GM19099 (cell line): ENCODE results near the gene IP6K1.

ENCODE experiments used
- POLR2A ChIP-seq: IDR thresholded peaks from 3 replicates; pipeline ENCODE4 v1.6.1; 2011; ENCODE audit warnings: low read depth; ENCODE audit not compliant: insufficient read length; ENCODE audit errors: extremely low read depth

IP6K1 gene

GRCh38 chr3:49714728-49715550, 71.4 kb downstream of the IP6K1 start:
- TF ChIP-seq POLR2A = no peak

GRCh38 chr3:49713336-49714105, 72.8 kb downstream of the IP6K1 start:
- no peak for TF ChIP-seq POLR2A

- TF ChIP-seq POLR2A = no peak
Measured at GRCh38 chr3:49712631-49713317, 73.6 kb downstream of the IP6K1 start.

- TF ChIP-seq POLR2A = no peak
Measured at GRCh38 chr3:49712166-49712565, 74.2 kb downstream of the IP6K1 start.

GRCh38 chr3:49711489-49711888, 74.9 kb downstream of the IP6K1 start:
- no peak for TF ChIP-seq POLR2A

GRCh38 chr3:49709852-49710251, 76.5 kb downstream of the IP6K1 start:
- no peak for TF ChIP-seq POLR2A

GRCh38 chr3:49707113-49707480, 79.2 kb downstream of the IP6K1 start:
- TF ChIP-seq POLR2A = no peak

- no peak for TF ChIP-seq POLR2A
Measured at GRCh38 chr3:49706456-49707112, 79.8 kb downstream of the IP6K1 start.

- no peak for TF ChIP-seq POLR2A
Measured at GRCh38 chr3:49705390-49705960, 80.9 kb downstream of the IP6K1 start.

GRCh38 chr3:49704629-49705028, 81.7 kb downstream of the IP6K1 start:
- TF ChIP-seq POLR2A = no peak

GRCh38 chr3:49703956-49704355, 82.4 kb downstream of the IP6K1 start:
- TF ChIP-seq POLR2A = no peak

GRCh38 chr3:49703443-49703927, 82.9 kb downstream of the IP6K1 start:
- no peak for TF ChIP-seq POLR2A

- no peak for TF ChIP-seq POLR2A
Measured at GRCh38 chr3:49702672-49703071, 83.7 kb downstream of the IP6K1 start.

GRCh38 chr3:49701388-49702077, 84.8 kb downstream of the IP6K1 start:
- TF ChIP-seq POLR2A = no peak

GRCh38 chr3:49700453-49701128, 85.8 kb downstream of the IP6K1 start:
- TF ChIP-seq POLR2A = no peak
